Muscle layer of colon (tissue), 2 donors: ENCODE data around the gene NDUFAF3.
"Not testable (repeated sequence)": the region's sequence is repeated elsewhere in the genome, so short reads cannot be mapped to it uniquely, and the experiment has no call there.

Source experiments
- H3K27ac ChIP-seq: one replicate; pipeline ENCODE4 v1.7.0; 2013; ENCODE audit warnings: low read depth, mild to moderate bottlenecking, low read length, moderate library complexity
- H3K27me3 ChIP-seq, 2 donors: one replicate each; pipeline ENCODE4 v1.7.0; 2013; ENCODE audit warnings: low read length in 2 of 2, mild to moderate bottlenecking in 2 of 2; ENCODE audit not compliant: insufficient read depth in 2 of 2, control insufficient read depth in 1 of 2
- H3K36me3 ChIP-seq: one replicate; pipeline ENCODE4 v1.7.0; 2013; ENCODE audit warnings: mild to moderate bottlenecking, low read length; ENCODE audit not compliant: insufficient read depth
- H3K4me1 ChIP-seq: one replicate; pipeline ENCODE4 v1.7.0; 2013; ENCODE audit warnings: mild to moderate bottlenecking, low read length; ENCODE audit not compliant: insufficient read depth
- H3K4me3 ChIP-seq, 2 donors: one replicate each; pipeline ENCODE4 v1.7.0; 2013; ENCODE audit warnings: low read length in 2 of 2, low read depth in 1 of 2, mild to moderate bottlenecking in 1 of 2, moderate library complexity in 1 of 2
- H3K9ac ChIP-seq: one replicate; pipeline ENCODE4 v1.7.0; 2013; ENCODE audit warnings: low read length
- H3K9me3 ChIP-seq: one replicate; pipeline ENCODE4 v1.7.0; 2013; ENCODE audit warnings: mild to moderate bottlenecking, low read length
- donor health status: abdominal sarcoma.
- donor health status: Adenocarcinoma of cecum.

The NDUFAF3 gene

GRCh38 chr3:49004352-49005302 is 17.3 kb upstream of the NDUFAF3 start:
- Histone ChIP-seq H3K9me3 (no peaks in the 10 kb centered on the region), H3K4me1 (peaks cover 14% of the 10 kb centered on the region), H3K9ac (no peak overlapping the region), H3K4me3 (no peak overlapping the region), H3K36me3 (no peaks in the 10 kb centered on the region), H3K27me3 (no peaks in the 10 kb centered on the region), H3K27ac (no peak overlapping the region)

- H3K36me3 ChIP-seq: no peaks in the 10 kb centered on the region
- no peak overlapping the region for H3K4me3 ChIP-seq
- no peak overlapping the region for H3K9ac ChIP-seq
- H3K27ac ChIP-seq: no peak overlapping the region
- H3K9me3 ChIP-seq: no peaks in the 10 kb centered on the region
- peaks cover 14% of the 10 kb centered on the region for H3K4me1 ChIP-seq
- H3K27me3 ChIP-seq: no peaks in the 10 kb centered on the region
Observed at GRCh38 chr3:49005303-49005680, 16.6 kb upstream of the NDUFAF3 start.

GRCh38 chr3:49005998-49006397 is 15.9 kb upstream of the NDUFAF3 start:
- H3K4me3 ChIP-seq: peak overlapping the region; percentile 60 to 92
- no peaks in the 10 kb centered on the region for H3K9me3 ChIP-seq
- no peaks in the 10 kb centered on the region for H3K36me3 ChIP-seq
- H3K9ac ChIP-seq: no peak overlapping the region
- H3K27me3 ChIP-seq: no peaks in the 10 kb centered on the region
- peaks cover 14% of the 10 kb centered on the region for H3K4me1 ChIP-seq
- peak overlapping the region; percentile 99 for H3K27ac ChIP-seq

- Histone ChIP-seq H3K9me3 (no peaks in the 10 kb centered on the region), H3K9ac (peak overlapping the region; percentile 66), H3K27ac (peak overlapping the region; percentile 99), H3K27me3 (no peaks in the 10 kb centered on the region), H3K4me1 (peaks cover 14% of the 10 kb centered on the region), H3K36me3 (no peaks in the 10 kb centered on the region), H3K4me3 (peak overlapping the region; percentile 60 to 92)
Observed at GRCh38 chr3:49006408-49007067, 15.4 kb upstream of the NDUFAF3 start.

GRCh38 chr3:49007068-49007770 is 14.7 kb upstream of the NDUFAF3 start, which contains the start of gene WDR6:
WDR6 (plus strand) TSS chr3:49007391; CDS start chr3:49007432, 41 bp downstream.
- H3K9ac ChIP-seq: peak within 1 kb of the TSS; percentile 90
- H3K4me3 ChIP-seq: peak within 1 kb of the TSS; percentile 60 to 92
- no peaks in the 10 kb centered on the region for H3K36me3 ChIP-seq
- no peaks in the 10 kb centered on the region for H3K27me3 ChIP-seq
- H3K4me1 ChIP-seq: peaks cover 14% of the 10 kb centered on the region
- no peaks in the 10 kb centered on the region for H3K9me3 ChIP-seq
- H3K27ac ChIP-seq: peak within 1 kb of the TSS; percentile 99

DNA sequence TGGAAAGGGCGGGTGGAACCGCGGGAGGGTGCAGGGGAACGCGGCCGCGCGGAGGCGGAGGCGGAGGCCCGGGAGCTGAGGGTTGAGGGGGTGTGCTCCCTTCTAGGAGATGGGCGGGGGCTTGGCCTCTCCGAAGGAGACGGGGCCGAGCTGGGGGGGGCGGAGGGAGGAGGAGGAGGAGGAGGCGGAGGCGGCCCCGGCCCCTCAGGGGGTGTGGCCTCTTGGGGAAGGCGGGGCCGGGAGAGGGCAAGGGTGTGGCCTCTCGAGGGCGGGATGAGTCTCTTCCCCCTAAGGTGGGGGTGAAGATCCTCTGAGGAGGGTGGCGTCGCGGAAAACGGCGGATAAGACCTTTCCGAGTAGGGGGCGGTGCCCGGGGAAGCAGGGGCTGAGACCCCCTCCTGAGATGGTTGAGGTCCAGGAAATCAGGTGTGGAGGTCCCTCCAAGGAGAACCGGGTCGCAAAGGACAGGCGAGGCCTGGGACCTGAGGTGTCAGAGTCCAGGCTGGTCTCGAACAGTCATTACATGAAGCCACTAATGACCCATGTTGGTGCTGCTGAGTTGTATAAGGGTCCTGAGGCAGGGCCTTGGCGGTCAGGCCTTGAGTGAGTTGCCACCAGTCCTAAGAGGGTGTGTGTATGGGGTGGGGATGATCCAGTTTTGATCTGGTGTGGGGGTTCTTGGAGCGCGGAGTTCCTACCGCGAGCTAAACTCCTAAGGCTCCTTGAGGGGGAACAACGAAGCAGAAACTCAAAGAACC is 14.0 kb upstream of the NDUFAF3 start:
- Histone ChIP-seq H3K4me1 (peaks cover 14% of the 10 kb centered on the region), H3K4me3 (peak overlapping the region; percentile 60 to 92), H3K27me3 (no peaks in the 10 kb centered on the region), H3K9me3 (no peaks in the 10 kb centered on the region), H3K27ac (peak overlapping the region; percentile 99), H3K36me3 (no peaks in the 10 kb centered on the region), H3K9ac (peak overlapping the region; percentile 90)

DNA sequence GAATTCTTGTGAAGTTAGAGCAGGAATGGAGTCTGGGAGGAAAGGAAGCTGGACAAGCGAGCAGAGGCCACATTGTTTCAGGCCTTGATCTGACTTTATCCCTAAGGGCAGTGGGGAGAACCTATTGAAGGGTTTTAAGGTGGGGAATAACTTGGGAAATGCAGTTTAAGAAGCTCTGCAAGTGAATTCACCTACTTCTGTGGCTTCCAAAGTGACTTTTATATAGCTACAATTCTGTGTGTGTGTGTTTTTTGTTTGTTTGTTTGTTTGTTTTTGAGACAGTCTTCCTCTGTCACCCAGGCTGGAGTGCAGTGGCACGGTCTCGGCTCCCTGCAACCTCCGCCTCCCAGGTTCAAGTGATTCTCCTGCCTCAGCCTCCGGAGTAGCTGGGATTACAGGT is 13.3 kb upstream of the NDUFAF3 start:
- H3K27ac ChIP-seq, H3K27me3 ChIP-seq, H3K36me3 ChIP-seq, H3K9me3 ChIP-seq: not testable (repeated sequence)
- Histone ChIP-seq H3K4me1 (peaks cover 14% of the 10 kb centered on the region), H3K9ac (peak overlapping the region; percentile 30), H3K4me3 (peak overlapping the region in 1 of 2 donors; percentile 54)

GRCh38 chr3:49009396-49009795 is 12.5 kb upstream of the NDUFAF3 start:
- no peaks in the 10 kb centered on the region for H3K9me3 ChIP-seq
- no peak overlapping the region for H3K4me3 ChIP-seq
- H3K27ac ChIP-seq: no peak overlapping the region
- H3K36me3 ChIP-seq: peaks cover 2% of the 10 kb centered on the region
- H3K9ac ChIP-seq: no peak overlapping the region
- no peaks in the 10 kb centered on the region for H3K27me3 ChIP-seq
- H3K4me1 ChIP-seq: peaks cover 14% of the 10 kb centered on the region

- peaks cover 23% of the 10 kb centered on the region for H3K36me3 ChIP-seq
- no peak overlapping the region for H3K9ac ChIP-seq
- H3K4me1 ChIP-seq: peaks cover 14% of the 10 kb centered on the region
- no peak overlapping the region for H3K27ac ChIP-seq
- no peaks in the 10 kb centered on the region for H3K27me3 ChIP-seq
- H3K9me3 ChIP-seq: no peaks in the 10 kb centered on the region
- H3K4me3 ChIP-seq: no peak overlapping the region
Observed at GRCh38 chr3:49012441-49013017, 9.4 kb upstream of the NDUFAF3 start.

GRCh38 chr3:49013113-49013737 is 8.7 kb upstream of the NDUFAF3 start:
- H3K9ac ChIP-seq: no peak overlapping the region
- H3K27me3 ChIP-seq: no peaks in the 10 kb centered on the region
- H3K9me3 ChIP-seq: no peaks in the 10 kb centered on the region
- H3K4me1 ChIP-seq: peaks cover 12% of the 10 kb centered on the region
- H3K36me3 ChIP-seq: peaks cover 23% of the 10 kb centered on the region
- H3K27ac ChIP-seq: no peak overlapping the region
- no peak overlapping the region for H3K4me3 ChIP-seq
